ENCODE data around the gene VIM. TPM values are rescaled to one million over a fixed set of nuclear protein-coding genes. Genes with fewer than 3 reads are reported as not detected.

VIM gene
- total and polyA plus RNA-seq, 10 of the 15 experiments (the other 5 are each of a cell fraction or from before 2014, with no cell fraction given), result 44.2 to 287 (median 188) TPM

DNA sequence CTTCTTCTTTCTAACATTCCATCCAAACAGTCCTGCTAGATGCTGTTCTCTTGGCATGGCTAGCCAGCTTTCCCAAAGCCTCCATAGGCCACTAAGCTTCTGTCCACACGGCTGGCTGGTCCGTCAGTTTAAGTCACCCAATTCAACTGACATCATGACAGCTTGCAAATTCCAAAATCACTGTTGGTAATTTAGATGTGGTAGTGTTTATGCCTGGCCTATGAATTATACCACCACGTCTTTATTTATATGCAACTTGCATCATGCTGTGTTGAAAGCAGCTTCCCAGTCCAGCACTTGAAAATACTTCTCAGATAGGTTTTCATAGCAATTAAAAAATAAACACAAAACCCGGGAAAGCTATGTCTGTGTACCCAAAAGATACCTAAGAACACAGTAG lies 2.2 kb upstream of the VIM start (continued):
- TF ChIP-seq, protein P1, sequence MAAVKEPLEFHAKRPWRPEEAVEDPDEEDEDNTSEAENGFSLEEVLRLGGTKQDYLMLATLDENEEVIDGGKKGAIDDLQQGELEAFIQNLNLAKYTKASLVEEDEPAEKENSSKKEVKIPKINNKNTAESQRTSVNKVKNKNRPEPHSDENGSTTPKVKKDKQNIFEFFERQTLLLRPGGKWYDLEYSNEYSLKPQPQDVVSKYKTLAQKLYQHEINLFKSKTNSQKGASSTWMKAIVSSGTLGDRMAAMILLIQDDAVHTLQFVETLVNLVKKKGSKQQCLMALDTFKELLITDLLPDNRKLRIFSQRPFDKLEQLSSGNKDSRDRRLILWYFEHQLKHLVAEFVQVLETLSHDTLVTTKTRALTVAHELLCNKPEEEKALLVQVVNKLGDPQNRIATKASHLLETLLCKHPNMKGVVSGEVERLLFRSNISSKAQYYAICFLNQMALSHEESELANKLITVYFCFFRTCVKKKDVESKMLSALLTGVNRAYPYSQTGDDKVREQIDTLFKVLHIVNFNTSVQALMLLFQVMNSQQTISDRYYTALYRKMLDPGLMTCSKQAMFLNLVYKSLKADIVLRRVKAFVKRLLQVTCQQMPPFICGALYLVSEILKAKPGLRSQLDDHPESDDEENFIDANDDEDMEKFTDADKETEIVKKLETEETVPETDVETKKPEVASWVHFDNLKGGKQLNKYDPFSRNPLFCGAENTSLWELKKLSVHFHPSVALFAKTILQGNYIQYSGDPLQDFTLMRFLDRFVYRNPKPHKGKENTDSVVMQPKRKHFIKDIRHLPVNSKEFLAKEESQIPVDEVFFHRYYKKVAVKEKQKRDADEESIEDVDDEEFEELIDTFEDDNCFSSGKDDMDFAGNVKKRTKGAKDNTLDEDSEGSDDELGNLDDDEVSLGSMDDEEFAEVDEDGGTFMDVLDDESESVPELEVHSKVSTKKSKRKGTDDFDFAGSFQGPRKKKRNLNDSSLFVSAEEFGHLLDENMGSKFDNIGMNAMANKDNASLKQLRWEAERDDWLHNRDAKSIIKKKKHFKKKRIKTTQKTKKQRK (IDR thresholded peaks at IDR 0.05; ENCODE audit: low read depth, low read length), result no peak
- TF ChIP-seq ZNF207 (IDR thresholded peaks at IDR 0.05; ENCODE audit: borderline replicate concordance) (no peak), IKZF2 (IDR thresholded peaks at IDR 0.05) (no peak)
- TF ChIP-seq, protein P2, sequence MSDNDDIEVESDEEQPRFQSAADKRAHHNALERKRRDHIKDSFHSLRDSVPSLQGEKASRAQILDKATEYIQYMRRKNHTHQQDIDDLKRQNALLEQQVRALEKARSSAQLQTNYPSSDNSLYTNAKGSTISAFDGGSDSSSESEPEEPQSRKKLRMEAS (IDR thresholded peaks at IDR 0.05; ENCODE audit: low read depth, low read length), result no peak

DNA sequence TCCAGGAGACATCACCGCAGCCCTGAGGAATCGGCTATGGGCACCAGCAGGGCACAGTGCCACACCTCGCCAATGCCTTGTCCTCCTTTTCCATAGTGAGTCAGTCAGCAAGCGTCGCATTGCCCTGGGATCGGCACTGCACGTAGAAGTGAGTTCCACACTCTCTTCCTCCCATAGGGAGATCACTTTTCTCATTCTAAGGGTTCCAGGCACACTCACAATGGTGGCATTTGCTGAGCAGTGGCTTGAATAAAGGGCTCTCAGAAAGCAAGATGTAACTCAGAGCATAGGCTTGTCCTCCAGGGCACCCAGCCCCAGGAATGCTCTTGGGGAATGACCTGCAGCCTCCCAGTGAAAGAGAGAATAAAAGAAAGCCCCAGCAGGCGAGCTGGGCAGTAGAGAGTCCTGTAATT lies 1.1 kb upstream of the VIM start:
- no peaks in the 10 kb centered on the region for H3K79me2 ChIP-seq (ENCODE audit: control insufficient read depth, insufficient read depth, low read length)
- DNase-seq (ENCODE audit: low read depth, low spot score), result no peak
- CTCF ChIA-PET, result interaction anchor here (1.0 to 1.9 kb wide), 3 partner anchors 10 to 26 kb away, joined by 3 to 5 read pairs (median 4); partner anchors contain the start of gene TRDMT1
- BruUV-seq (replicated peaks), result no TSS peak
- no peak overlapping the region for H3K9ac ChIP-seq (ENCODE audit: control insufficient read depth, insufficient read depth, low read length)
- H4K20me1 ChIP-seq (ENCODE audit: control insufficient read depth, insufficient read depth), result no peaks in the 10 kb centered on the region
- TF ChIP-seq PKNOX1 (IDR thresholded peaks at IDR 0.05) (no peak), CBX5 (IDR thresholded peaks at IDR 0.05; ENCODE audit: low read depth) (no peak), BHLHE40 (IDR thresholded peaks at IDR 0.05; ENCODE audit: borderline replicate concordance in 1 of 2, low read depth in 2 of 2, low read length in 1 of 2) (no peak)
- in situ Hi-C loops (cut with MboI) (no loop called here), intact Hi-C loops (cut with micrococcal nuclease; ENCODE audit: unreplicated experiment) (loop anchor here (1.0 kb wide), 1 partner anchor 11 kb away; no protein-coding TSS in a partner anchor)
- no peak overlapping the region for H3K27ac ChIP-seq (ENCODE audit: control insufficient read depth, insufficient read depth)
- peak overlapping the region; percentile 78; the same call in 1 of the 2 replicates for H3K4me2 ChIP-seq (ENCODE audit: control insufficient read depth, insufficient read depth)
- no peaks in the 10 kb centered on the region for H3K36me3 ChIP-seq (ENCODE audit: control insufficient read depth in 2 of 2, insufficient read depth in 2 of 2, low read length in 1 of 2)
- RAD21 ChIA-PET (ENCODE audit: unreplicated experiment), result interaction anchor here (0.9 to 1.3 kb wide), 2 partner anchors 26 to 75 kb away, joined by 3 read pairs; no protein-coding TSS in a partner anchor
- H3K9me3 ChIP-seq (replicated peaks; ENCODE audit: control insufficient read depth, insufficient read depth, low read length), result no peaks in the 10 kb centered on the region
- POLR2A ChIA-PET, result no interaction called here
- no peak for FAIRE-seq
- no peak overlapping the region for H2AFZ ChIP-seq (ENCODE audit: control insufficient read depth, low read depth, low read length)
- peaks cover 21% of the 10 kb centered on the region for H3K4me1 ChIP-seq (ENCODE audit: control insufficient read depth, insufficient read depth, low read length)
- SMC1A ChIA-PET (ENCODE audit: uncharacterized antibody, unreplicated experiment), result interaction anchor here (0.7 to 1.9 kb wide), 3 partner anchors 11 to 284 kb away, joined by 3 to 7 read pairs (median 4); partner anchors contain the start of gene TRDMT1
- H3K27me3 ChIP-seq (replicated peaks in 1 of 2; ENCODE audit: control insufficient read depth in 2 of 2, insufficient read depth in 2 of 2, low read length in 1 of 2), result no peaks in the 10 kb centered on the region; a peak in 1 of 4 replicates
- 69% methylated on average over 8 of the region's 8 CpGs for WGBS (ENCODE audit: insufficient coverage, insufficient replicate concordance, low lambda C conversion rate, missing lambda C conversion rate)
- ATAC-seq, result no peak
- H3K4me3 ChIP-seq, result no peak overlapping the region
